Motor neuron (in vitro differentiated cells): ENCODE measurements around the gene PTBP3. TPM values are rescaled to one million over a fixed set of nuclear protein-coding genes. Genes with fewer than 3 reads are reported as not detected.

ENCODE experiments used
- ATAC-seq, 8 experiments: fragments of 200-7000 bp; cut with Tn5 transposase; replicated peaks in 6 of 8; 2 replicates each; pipeline ENCODE4 v1.8.0; 2021; ENCODE audit warnings: mild to moderate bottlenecking in 8 of 8, moderate library complexity in 8 of 8
- H3K27ac ChIP-seq, 2 donors: fragments of 250-450 bp; sonication (Bioruptor Pico); 2 replicates each; pipeline ENCODE4 v1.9.0; 2021; ENCODE audit warnings: antibody characterized with exemption in 2 of 2, mild to moderate bottlenecking in 2 of 2, moderate library complexity in 1 of 2
- H3K4me1 ChIP-seq, 2 donors: fragments of 250-450 bp; sonication (Bioruptor Pico); replicated peaks in 1 of 2; 2 replicates each; pipeline ENCODE4 v1.6.1; 2021; ENCODE audit warnings: antibody characterized with exemption in 2 of 2, mild to moderate bottlenecking in 2 of 2, moderate library complexity in 1 of 2
- H3K4me3 ChIP-seq, 5 donors: fragments of 250-450 bp; sonication (Bioruptor Pico); 2 replicates each; pipeline ENCODE4 v1.9.0; 2021; ENCODE audit warnings: antibody characterized with exemption in 5 of 5, mild to moderate bottlenecking in 5 of 5, moderate library complexity in 4 of 5
- WGBS, 10 experiments: fragments of 450-650 bp; shearing (Covaris generic); methylation state at CpG; one replicate each; pipeline ENCODE4 v1.0.0; 2022; 5-methylcytosine and 5-hydroxymethylcytosine counted together
- in situ Hi-C, 9 experiments: fragments of 400-800 bp; cut with MboI; loops; one replicate each; pipeline ENCODE4 v1.15.0; 2021; ENCODE audit warnings: low sequenced_read_pairs in 9 of 9, low pct_unique_long_range_greater_than_20kb in 2 of 9; ENCODE audit not compliant: unreplicated experiment in 9 of 9
- total RNA-seq, 8 experiments: library from RNA; unstranded; fragments of 300-600 nt; gene quantifications; 2 replicates each; pipeline versions ENCODE4 v1.2.3 to v1.2.4, GENCODE V29; 2022

PTBP3 gene
- total RNA-seq, 8 experiments from 2014 or later = 17.9 to 57.0 (median 26.1) TPM

GRCh38 chr9:112175796-112176315, 157.6 kb downstream of the PTBP3 start:
- WGBS, 10 experiments = 60 to 100% (median 100%) methylated on average over 1 to 7 of the region's 17 CpGs; no CpG with 5 or more reads in 6 of the 10 experiments
- in situ Hi-C loops = no loop called here
- Histone ChIP-seq H3K27ac (no peak overlapping the region), H3K4me1 (peaks cover 5 to 6% of the 10 kb centered on the region in 2 donors), H3K4me3 (peak overlapping the region in 4 of 5 donors; percentile 53 to 62 (median 56))
- no peak for ATAC-seq

GRCh38 chr9:112174965-112175795, 158.2 kb downstream of the PTBP3 start, which contains the start of gene SUSD1:
Gene SUSD1, minus strand, starts transcription at chr9:112175297. Its CDS starts 62 bp downstream, at chr9:112175235.
- Histone ChIP-seq H3K4me3 (peak within 1 kb of the TSS; percentile 50 to 62 (median 55)), H3K27ac (peak within 1 kb of the TSS; percentile 39 to 69), H3K4me1 (peaks cover 5 to 6% of the 10 kb centered on the region in 2 donors)
- in situ Hi-C loops = no loop called here
- peak; percentile 74 to 84 (median 78) for ATAC-seq
- 0% methylated on average over 3 of the region's 88 CpGs; no CpG with 5 or more reads in 9 of the 10 experiments for WGBS, 10 experiments

GRCh38 chr9:112174222-112174964, 159.0 kb downstream of the PTBP3 start:
- in situ Hi-C loops = no loop called here
- WGBS, 10 experiments = 5 to 38% (median 27%) methylated on average over 2 to 12 of the region's 42 CpGs; no CpG with 5 or more reads in 5 of the 10 experiments

GRCh38 chr9:112173489-112174221, 159.8 kb downstream of the PTBP3 start:
- no peak for ATAC-seq
- H3K4me1 ChIP-seq = peaks cover 5 to 6% of the 10 kb centered on the region in 2 donors
- H3K4me3 ChIP-seq = peak overlapping the region in 1 of 5 donors; percentile 58
- H3K27ac ChIP-seq = no peak overlapping the region
- in situ Hi-C loops = no loop called here
- WGBS, 10 experiments = 57 to 100% (median 90%) methylated on average over 2 to 8 of the region's 18 CpGs; no CpG with 5 or more reads in 4 of the 10 experiments

More at GRCh38 chr9:112174222-112174964, 159.0 kb downstream of the PTBP3 start:
- Histone ChIP-seq H3K4me3 (peak overlapping the region; percentile 50 to 62 (median 55)), H3K4me1 (peaks cover 5 to 6% of the 10 kb centered on the region in 2 donors), H3K27ac (peak overlapping the region; percentile 39 to 69)
- ATAC-seq = peak; percentile 86 to 92 (median 89)

GRCh38 chr9:112170968-112171367, 162.5 kb downstream of the PTBP3 start:
- WGBS, 10 experiments = 80 to 100% (median 90%) methylated on average over 1 to 2 of the region's 5 CpGs; no CpG with 5 or more reads in 7 of the 10 experiments
- peaks cover 5 to 13% of the 10 kb centered on the region in 2 donors for H3K4me1 ChIP-seq
- in situ Hi-C loops = no loop called here
- no peak overlapping the region for H3K4me3 ChIP-seq
- no peak for ATAC-seq
- no peak overlapping the region for H3K27ac ChIP-seq

- ATAC-seq = no peak
- no peak overlapping the region for H3K4me3 ChIP-seq
- no peak overlapping the region for H3K27ac ChIP-seq
- peaks cover 5 to 13% of the 10 kb centered on the region in 2 donors for H3K4me1 ChIP-seq
- WGBS, 10 experiments = 40 to 71% (median 62%) methylated on average over 1 to 2 of the region's 4 CpGs; no CpG with 5 or more reads in 6 of the 10 experiments
- in situ Hi-C loops = no loop called here
Observed at GRCh38 chr9:112170235-112170634, 163.2 kb downstream of the PTBP3 start.

- no peak for ATAC-seq
- Histone ChIP-seq H3K4me1 (peaks cover 4 to 13% of the 10 kb centered on the region in 2 donors), H3K4me3 (no peak overlapping the region), H3K27ac (no peak overlapping the region)
- WGBS, 10 experiments = 40 to 100% (median 90%) methylated on average over 1 to 6 of the region's 6 CpGs; no CpG with 5 or more reads in 1 of the 10 experiments
- in situ Hi-C loops = no loop called here
Observed at GRCh38 chr9:112169368-112169767, 164.1 kb downstream of the PTBP3 start.

- in situ Hi-C loops = no loop called here
- H3K4me1 ChIP-seq = peaks cover 0 to 7% of the 10 kb centered on the region in 2 donors
- H3K4me3 ChIP-seq = no peak overlapping the region
- no peak overlapping the region for H3K27ac ChIP-seq
- ATAC-seq = no peak
- 20 to 86% (median 70%) methylated on average over 1 to 3 of the region's 3 CpGs; no CpG with 5 or more reads in 2 of the 10 experiments for WGBS, 10 experiments
Observed at GRCh38 chr9:112168197-112168596, 165.2 kb downstream of the PTBP3 start.

Other genes with a start within 250 kb of the PTBP3 start
- 10 to 100 TPM in 3 of 8 experiments, 1 to 10 TPM in 5; 4.9 to 15.9 (median 8.4) TPM for gene SUSD1, start 158.3 kb downstream of the PTBP3 start, total RNA-seq
- gene HSDL2, start 46.5 kb upstream of the PTBP3 start, total RNA-seq = 10 to 100 TPM; 17.3 to 58.8 (median 30.7) TPM
- 100 to 1,000 TPM in 2 of 8 experiments, 10 to 100 TPM in 6; 14.5 to 231 (median 29.0) TPM for gene KIAA1958, start 153.2 kb upstream of the PTBP3 start, total RNA-seq